Panc1 (cell line): ENCODE results near the gene ADRM1. TPM values are rescaled to one million over a fixed set of nuclear protein-coding genes. Genes with fewer than 3 reads are reported as not detected.

Experiments used
- ATAC-seq: fragments of 200-7000 bp; cut with Tn5 transposase; 2 replicates; pipeline ENCODE4 v1.9.1; 2020; ENCODE audit warnings: mild to moderate bottlenecking, moderate library complexity
- BruUV-seq: library from RNA; stranded (reverse); fragments of 400-500 nt; replicated peaks from 2 replicates; lab custom pipeline; 2021; lab: Mats Ljungman, UMichigan
- CTCF ChIA-PET: fragments of 300-600 bp; sonication (Branson Sonifier 250); formaldehyde crosslinking; loops from one replicate; lab custom pipeline; 2022; ENCODE audit warnings: antibody characterized with exemption; lab: Charles Lee
- POLR2A ChIA-PET: fragments of 300-600 bp; sonication (Branson Sonifier 250); formaldehyde crosslinking; loops from one replicate; lab custom pipeline; 2022; ENCODE audit warnings: antibody characterized with exemption; lab: Charles Lee
- DNase-seq: peaks from one replicate; pipeline ENCODE4 v3.0.0-alpha.2; 2010; ENCODE audit warnings: low read depth, low spot score
- H3K27ac ChIP-seq: 2 replicates; pipeline ENCODE4 v1.5.1; 2011; ENCODE audit warnings: mild to moderate bottlenecking, low read length, inconsistent platforms
- H3K27me3 ChIP-seq: fragments of 200-500 bp; sonication (Bioruptor generic); 2 replicates; pipeline ENCODE4 v1.6.0; 2014; ENCODE audit warnings: low read length, inconsistent platforms; ENCODE audit not compliant: control insufficient read depth, insufficient read depth
- H3K36me3 ChIP-seq: fragments of 200-500 bp; sonication (Bioruptor generic); 2 replicates; pipeline ENCODE4 v1.5.1; 2014; ENCODE audit warnings: inconsistent platforms, mild to moderate bottlenecking, low read length, moderate library complexity; ENCODE audit not compliant: control insufficient read depth, insufficient read depth
- H3K4me1 ChIP-seq: 2 replicates; pipeline ENCODE4 v1.5.1; 2011; ENCODE audit warnings: inconsistent platforms, mild to moderate bottlenecking, low read length, moderate library complexity; ENCODE audit not compliant: control insufficient read depth, insufficient read depth
- H3K4me3 ChIP-seq, 2 experiments: 2 replicates each; pipeline ENCODE4 v1.5.1; 2011 to 2012; ENCODE audit warnings: low read depth in 2 of 2, low read length in 2 of 2, mild to moderate bottlenecking in 2 of 2, inconsistent platforms in 1 of 2, moderate library complexity in 1 of 2
- H3K9me3 ChIP-seq: fragments of 200-500 bp; sonication (Bioruptor generic); 2 replicates; pipeline ENCODE4 v1.5.1; 2014; ENCODE audit warnings: low read depth, mild to moderate bottlenecking, inconsistent platforms, low read length, moderate library complexity; ENCODE audit not compliant: control insufficient read depth, insufficient read depth
- POLR2AphosphoS5 ChIP-seq: IDR thresholded peaks from 2 replicates; pipeline ENCODE4 v1.6.1; 2012; ENCODE audit warnings: mild to moderate bottlenecking, low read depth, low read length, moderate library complexity
- SIN3A ChIP-seq: IDR thresholded peaks from 2 replicates; pipeline ENCODE4 v1.6.1; 2012; ENCODE audit warnings: low read depth, mild to moderate bottlenecking, low read length, moderate library complexity, borderline replicate concordance; ENCODE audit not compliant: insufficient read depth
- TCF7L2 ChIP-seq: IDR thresholded peaks from 2 replicates; pipeline ENCODE4 v1.6.1; 2011; ENCODE audit warnings: mild to moderate bottlenecking, low read depth, low read length, inconsistent platforms
- in situ Hi-C: cut with HindIII; loops from 2 replicates; pipeline ENCODE4 v1.10.0; 2016; ENCODE audit warnings: low sequenced_read_pairs, low pct_unique_long_range_greater_than_20kb
- intact Hi-C: fragments of 100-400 bp; cut with micrococcal nuclease; formaldehyde crosslinking; loops from one replicate; pipeline ENCODE4 v1.10.0; 2022; ENCODE audit not compliant: unreplicated experiment
- total RNA-seq: library from RNA; stranded (reverse); gene quantifications from one replicate; pipeline ENCODE4 v1.2.1, GENCODE V29; 2021; ENCODE audit not compliant: unreplicated experiment
- TF ChIP-seq, protein P1 (sequence below), 2 experiments: IDR thresholded peaks; 2 replicates each; pipeline ENCODE4 v1.6.1; 2011 to 2012; ENCODE audit warnings: low read depth in 2 of 2, control low read depth in 1 of 2, low read length in 1 of 2, mild to moderate bottlenecking in 1 of 2, moderate library complexity in 1 of 2; ENCODE audit not compliant: insufficient read depth in 1 of 2
- TF ChIP-seq, protein P2 (sequence below): fragments of 450-650 bp; IDR thresholded peaks from 2 replicates; pipeline ENCODE4 v1.5.1; 2017; ENCODE audit warnings: mild to moderate bottlenecking

The ADRM1 gene
- total RNA-seq, 1 experiment from 2014 or later: 194 TPM

DNA sequence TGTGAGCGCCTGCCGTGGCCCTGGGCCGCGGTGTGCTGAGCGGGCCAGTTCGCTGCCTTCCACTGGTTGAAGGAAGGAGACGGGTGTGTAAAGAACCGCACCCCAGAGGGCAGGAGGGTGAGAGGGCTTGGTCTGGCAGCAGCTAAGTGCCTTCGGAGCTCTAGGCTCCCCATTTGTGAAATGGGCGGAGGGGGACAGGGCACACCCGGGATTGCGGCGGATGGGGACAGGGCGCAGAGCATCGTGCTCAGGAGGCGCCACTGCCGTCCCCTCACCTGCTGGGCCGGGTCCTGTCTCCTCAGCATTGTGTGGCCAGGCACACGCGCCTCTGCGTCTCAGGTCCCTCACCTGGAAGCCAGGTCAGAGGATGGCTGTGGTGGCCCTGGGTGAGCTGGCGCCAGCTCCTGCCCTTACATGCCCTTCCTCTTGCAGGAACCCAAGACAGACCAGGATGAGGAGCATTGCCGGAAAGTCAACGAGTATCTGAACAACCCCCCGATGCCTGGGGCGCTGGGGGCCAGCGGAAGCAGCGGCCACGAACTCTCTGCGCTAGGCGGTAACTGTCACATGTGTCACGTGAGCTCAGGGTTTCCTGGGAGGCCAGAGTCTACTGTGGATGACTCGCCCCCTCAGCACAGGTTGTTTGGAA lies 3.1 kb downstream of the ADRM1 start:
- in situ Hi-C loops (no loop called here), intact Hi-C loops (no loop called here)
- DNase-seq (no peak), ATAC-seq (no peak)
- Histone ChIP-seq H3K9me3 (no peaks in the 10 kb centered on the region), H3K4me1 (peaks cover 58% of the 10 kb centered on the region), H3K27ac (peak overlapping the region; percentile 91), H3K36me3 (peaks cover 7% of the 10 kb centered on the region), H3K27me3 (no peaks in the 10 kb centered on the region), H3K4me3 (peak overlapping the region; percentile 83 to 94)
- POLR2A ChIA-PET: interaction anchor here (0.6 to 1.3 kb wide), 2 partner anchors 55 to 69 kb away, joined by 5 to 7 read pairs; no protein-coding TSS in a partner anchor
- no TSS peak for BruUV-seq
- TF ChIP-seq SIN3A (no peak), TCF7L2 (no peak), POLR2AphosphoS5 (peak; percentile 43; the same call in 1 of the 2 replicates)
- TF ChIP-seq, protein P1, sequence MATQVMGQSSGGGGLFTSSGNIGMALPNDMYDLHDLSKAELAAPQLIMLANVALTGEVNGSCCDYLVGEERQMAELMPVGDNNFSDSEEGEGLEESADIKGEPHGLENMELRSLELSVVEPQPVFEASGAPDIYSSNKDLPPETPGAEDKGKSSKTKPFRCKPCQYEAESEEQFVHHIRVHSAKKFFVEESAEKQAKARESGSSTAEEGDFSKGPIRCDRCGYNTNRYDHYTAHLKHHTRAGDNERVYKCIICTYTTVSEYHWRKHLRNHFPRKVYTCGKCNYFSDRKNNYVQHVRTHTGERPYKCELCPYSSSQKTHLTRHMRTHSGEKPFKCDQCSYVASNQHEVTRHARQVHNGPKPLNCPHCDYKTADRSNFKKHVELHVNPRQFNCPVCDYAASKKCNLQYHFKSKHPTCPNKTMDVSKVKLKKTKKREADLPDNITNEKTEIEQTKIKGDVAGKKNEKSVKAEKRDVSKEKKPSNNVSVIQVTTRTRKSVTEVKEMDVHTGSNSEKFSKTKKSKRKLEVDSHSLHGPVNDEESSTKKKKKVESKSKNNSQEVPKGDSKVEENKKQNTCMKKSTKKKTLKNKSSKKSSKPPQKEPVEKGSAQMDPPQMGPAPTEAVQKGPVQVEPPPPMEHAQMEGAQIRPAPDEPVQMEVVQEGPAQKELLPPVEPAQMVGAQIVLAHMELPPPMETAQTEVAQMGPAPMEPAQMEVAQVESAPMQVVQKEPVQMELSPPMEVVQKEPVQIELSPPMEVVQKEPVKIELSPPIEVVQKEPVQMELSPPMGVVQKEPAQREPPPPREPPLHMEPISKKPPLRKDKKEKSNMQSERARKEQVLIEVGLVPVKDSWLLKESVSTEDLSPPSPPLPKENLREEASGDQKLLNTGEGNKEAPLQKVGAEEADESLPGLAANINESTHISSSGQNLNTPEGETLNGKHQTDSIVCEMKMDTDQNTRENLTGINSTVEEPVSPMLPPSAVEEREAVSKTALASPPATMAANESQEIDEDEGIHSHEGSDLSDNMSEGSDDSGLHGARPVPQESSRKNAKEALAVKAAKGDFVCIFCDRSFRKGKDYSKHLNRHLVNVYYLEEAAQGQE (IDR thresholded peaks at IDR 0.05; ENCODE audit: insufficient read depth in 1 of 2, low read depth in 2 of 2, low read length in 1 of 2): no peak
- TF ChIP-seq, protein P2, sequence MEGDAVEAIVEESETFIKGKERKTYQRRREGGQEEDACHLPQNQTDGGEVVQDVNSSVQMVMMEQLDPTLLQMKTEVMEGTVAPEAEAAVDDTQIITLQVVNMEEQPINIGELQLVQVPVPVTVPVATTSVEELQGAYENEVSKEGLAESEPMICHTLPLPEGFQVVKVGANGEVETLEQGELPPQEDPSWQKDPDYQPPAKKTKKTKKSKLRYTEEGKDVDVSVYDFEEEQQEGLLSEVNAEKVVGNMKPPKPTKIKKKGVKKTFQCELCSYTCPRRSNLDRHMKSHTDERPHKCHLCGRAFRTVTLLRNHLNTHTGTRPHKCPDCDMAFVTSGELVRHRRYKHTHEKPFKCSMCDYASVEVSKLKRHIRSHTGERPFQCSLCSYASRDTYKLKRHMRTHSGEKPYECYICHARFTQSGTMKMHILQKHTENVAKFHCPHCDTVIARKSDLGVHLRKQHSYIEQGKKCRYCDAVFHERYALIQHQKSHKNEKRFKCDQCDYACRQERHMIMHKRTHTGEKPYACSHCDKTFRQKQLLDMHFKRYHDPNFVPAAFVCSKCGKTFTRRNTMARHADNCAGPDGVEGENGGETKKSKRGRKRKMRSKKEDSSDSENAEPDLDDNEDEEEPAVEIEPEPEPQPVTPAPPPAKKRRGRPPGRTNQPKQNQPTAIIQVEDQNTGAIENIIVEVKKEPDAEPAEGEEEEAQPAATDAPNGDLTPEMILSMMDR: no peak
- CTCF ChIA-PET: interaction anchor here (0.8 to 2.8 kb wide), 3 partner anchors 77 to 237 kb away, joined by 3 to 7 read pairs (median 3); no protein-coding TSS in a partner anchor

DNA sequence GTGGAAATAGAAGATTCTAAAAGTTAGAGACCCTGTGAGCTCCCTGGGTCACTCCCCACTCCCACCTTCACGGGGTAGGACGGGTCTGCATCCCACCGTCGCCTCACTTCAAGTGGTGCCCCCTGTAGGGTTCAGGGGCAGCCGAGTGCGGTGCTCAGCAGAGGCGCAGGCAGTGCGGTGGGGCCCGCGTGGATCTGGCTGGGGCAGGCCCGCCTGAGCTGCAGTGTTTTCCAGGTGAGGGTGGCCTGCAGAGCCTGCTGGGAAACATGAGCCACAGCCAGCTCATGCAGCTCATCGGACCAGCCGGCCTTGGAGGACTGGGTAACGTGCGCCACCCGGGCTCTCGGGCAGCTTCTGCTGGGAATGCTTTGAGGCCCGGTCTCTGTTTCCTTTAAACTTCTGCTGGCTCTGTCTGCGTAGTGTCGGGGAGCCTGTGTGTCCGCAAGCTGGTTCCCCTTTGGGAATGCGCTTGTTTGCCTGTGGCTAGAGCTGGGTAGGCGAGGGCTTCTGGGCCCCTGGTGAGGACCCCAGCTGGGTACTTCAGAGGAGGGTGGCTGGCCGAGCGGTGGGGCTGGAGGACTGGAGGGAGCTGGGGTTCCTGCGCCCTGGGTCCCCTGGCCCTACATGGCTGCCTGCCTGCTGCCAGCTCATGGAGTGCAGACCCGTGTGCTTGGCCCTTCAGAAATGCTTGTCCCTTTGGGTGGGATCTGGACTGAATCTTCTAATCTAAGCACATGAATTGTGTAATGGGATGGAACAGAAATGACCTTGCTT lies 3.8 kb downstream of the ADRM1 start:
- peak; percentile 69; the same call in 1 of the 2 replicates for TF ChIP-seq SIN3A
- TF ChIP-seq TCF7L2: no peak
- intact Hi-C loops (no loop called here), in situ Hi-C loops (no loop called here)
- ChIA-PET CTCF (interaction anchor here (0.8 to 2.8 kb wide), 3 partner anchors 76 to 238 kb away, joined by 3 to 7 read pairs (median 3); no protein-coding TSS in a partner anchor), POLR2A (interaction anchor here (0.6 to 1.3 kb wide), 2 partner anchors 54 to 69 kb away, joined by 5 to 7 read pairs; no protein-coding TSS in a partner anchor)
- peaks cover 63% of the 10 kb centered on the region for H3K4me1 ChIP-seq
- peaks cover 7% of the 10 kb centered on the region for H3K36me3 ChIP-seq
- DNase-seq: no peak
- peak overlapping the region; percentile 91 for H3K27ac ChIP-seq
- H3K4me3 ChIP-seq: peak overlapping the region; percentile 0 to 83; a peak in 2 of 4 replicates
- no peaks in the 10 kb centered on the region for H3K9me3 ChIP-seq
- H3K27me3 ChIP-seq: no peaks in the 10 kb centered on the region
- ATAC-seq: no peak
- BruUV-seq: no TSS peak
